Non-pigmented ciliary epithelial cell (primary cell): ENCODE data around the gene FTL.
A peak's percentile ranks its signal among the peaks of the same experiment; 100 is the strongest.

Source experiments
- DNase-seq: peaks from one replicate; pipeline ENCODE4 v3.0.0-alpha.2; 2010; ENCODE audit warnings: low read depth

FTL gene

GRCh38 chr19:48992581-48993174, 27.6 kb downstream of the FTL start:
- DNase-seq, result no peak

GRCh38 chr19:48993175-48994034, 28.3 kb downstream of the FTL start, which contains the start of the genes GYS1 and RUVBL2:
GYS1 (minus strand) TSS chr19:48993309; CDS start chr19:48993112, 197 bp downstream.
RUVBL2 (plus strand) TSS chr19:48993887; CDS start chr19:48993912, 25 bp downstream.
- DNase-seq, result peak; percentile 97

GRCh38 chr19:48994035-48994386, 28.9 kb downstream of the FTL start:
- DNase-seq, result no peak

- DNase-seq, result no peak
These were observed 32.9 kb downstream of the FTL start for GRCh38 chr19:48997972-48998371.

GRCh38 chr19:48999481-49000325, 34.6 kb downstream of the FTL start:
- no peak for DNase-seq

- no peak for DNase-seq
These were observed 39.0 kb downstream of the FTL start for GRCh38 chr19:49004133-49004532.

GRCh38 chr19:49004964-49005614, 40.0 kb downstream of the FTL start:
- no peak for DNase-seq

- no peak for DNase-seq
These were observed 41.8 kb downstream of the FTL start for GRCh38 chr19:49006905-49007304.

- no peak for DNase-seq
These were observed 44.7 kb downstream of the FTL start for GRCh38 chr19:49009828-49010227.

GRCh38 chr19:49010453-49010852, 45.3 kb downstream of the FTL start:
- no peak for DNase-seq

GRCh38 chr19:49011194-49011593, 46.1 kb downstream of the FTL start:
- DNase-seq, result no peak

GRCh38 chr19:49014123-49014869, 49.2 kb downstream of the FTL start:
- no peak for DNase-seq

GRCh38 chr19:49014870-49015255, 49.8 kb downstream of the FTL start:
- DNase-seq, result no peak

- DNase-seq, result no peak
These were observed 51.1 kb downstream of the FTL start for GRCh38 chr19:49016067-49016839.
